ENCODE data around the gene TMPRSS5. TPM values are rescaled to one million over a fixed set of nuclear protein-coding genes. Genes with fewer than 3 reads are reported as not detected.
"Not testable (repeated sequence)": the region's sequence is repeated elsewhere in the genome, so short reads cannot be mapped to it uniquely, and the experiment has no call there.

TMPRSS5 gene
- total RNA-seq, 2 donors from 2014 or later, result 0.51 to 1.3 TPM

DNA sequence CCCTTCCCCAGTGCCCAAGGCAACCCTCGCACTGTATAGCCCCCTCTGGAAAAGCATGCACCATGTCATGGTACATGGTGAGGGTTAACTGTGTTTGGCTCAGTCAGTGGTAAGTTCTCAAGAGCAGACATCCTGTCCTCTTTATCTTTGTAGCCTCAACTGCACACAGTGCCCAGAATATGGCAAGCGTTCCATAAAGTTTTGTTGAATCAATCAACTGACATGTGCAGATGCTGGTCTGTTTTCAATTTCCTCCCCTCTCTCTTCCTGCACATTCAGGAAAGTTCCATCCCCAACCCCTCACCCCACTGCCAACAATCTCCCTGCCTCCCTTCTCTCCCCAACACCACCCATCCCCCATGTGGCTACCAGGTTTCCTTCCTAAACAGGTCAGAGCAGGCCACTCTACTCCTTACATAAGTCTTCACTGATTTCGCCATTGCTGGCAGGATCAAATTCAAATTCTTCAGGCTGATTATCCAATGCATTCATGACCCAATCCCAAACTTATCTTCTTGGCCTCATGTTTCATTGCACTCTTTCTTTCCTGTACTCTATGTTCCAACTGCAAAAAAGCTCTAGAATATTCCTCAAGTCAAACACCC, 15.5 kb upstream of the TMPRSS5 start:
- H3K9me3 Mint-ChIP-seq, result peaks cover 3% of the 10 kb centered on the region in 2 donors
- no peaks in the 10 kb centered on the region for H3K36me3 Mint-ChIP-seq (ENCODE audit: insufficient read depth in 2 of 2)
- H3K27me3 Mint-ChIP-seq (ENCODE audit: low read depth), result no peaks in the 10 kb centered on the region
- H3K27ac Mint-ChIP-seq, result no peak overlapping the region
- ATAC-seq (replicated peaks in 1 of 2) (no peak), DNase-seq (no peak)
- H3K4me1 Mint-ChIP-seq (ENCODE audit: low read depth), result no peaks in the 10 kb centered on the region
- no peak overlapping the region for H3K4me3 Mint-ChIP-seq

DNA sequence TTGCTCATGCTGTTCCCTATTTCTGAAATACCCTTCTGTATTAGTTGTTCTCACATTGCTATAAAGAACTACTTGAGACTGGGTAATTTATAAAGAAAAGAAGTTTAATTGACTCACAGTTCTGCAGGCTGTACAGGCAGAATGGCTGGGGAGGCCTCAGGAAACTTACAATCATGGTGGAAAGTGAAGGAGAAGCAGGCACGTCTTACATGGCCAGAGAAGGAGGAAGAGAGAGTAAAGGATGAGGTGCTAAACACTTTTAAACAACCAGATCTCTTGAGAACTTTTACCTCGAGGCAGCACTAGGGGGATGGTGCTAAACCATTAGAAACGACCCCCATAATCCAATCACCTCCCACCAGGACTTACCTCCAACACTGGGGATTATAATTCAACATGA, 14.4 kb upstream of the TMPRSS5 start:
- not testable (repeated sequence) for DNase-seq; H3K36me3 Mint-ChIP-seq (ENCODE audit: insufficient read depth in 2 of 2); H3K27ac Mint-ChIP-seq; H3K9me3 Mint-ChIP-seq; H3K4me3 Mint-ChIP-seq; ATAC-seq (replicated peaks in 1 of 2); H3K27me3 Mint-ChIP-seq (ENCODE audit: low read depth); H3K4me1 Mint-ChIP-seq (ENCODE audit: low read depth)

DNA sequence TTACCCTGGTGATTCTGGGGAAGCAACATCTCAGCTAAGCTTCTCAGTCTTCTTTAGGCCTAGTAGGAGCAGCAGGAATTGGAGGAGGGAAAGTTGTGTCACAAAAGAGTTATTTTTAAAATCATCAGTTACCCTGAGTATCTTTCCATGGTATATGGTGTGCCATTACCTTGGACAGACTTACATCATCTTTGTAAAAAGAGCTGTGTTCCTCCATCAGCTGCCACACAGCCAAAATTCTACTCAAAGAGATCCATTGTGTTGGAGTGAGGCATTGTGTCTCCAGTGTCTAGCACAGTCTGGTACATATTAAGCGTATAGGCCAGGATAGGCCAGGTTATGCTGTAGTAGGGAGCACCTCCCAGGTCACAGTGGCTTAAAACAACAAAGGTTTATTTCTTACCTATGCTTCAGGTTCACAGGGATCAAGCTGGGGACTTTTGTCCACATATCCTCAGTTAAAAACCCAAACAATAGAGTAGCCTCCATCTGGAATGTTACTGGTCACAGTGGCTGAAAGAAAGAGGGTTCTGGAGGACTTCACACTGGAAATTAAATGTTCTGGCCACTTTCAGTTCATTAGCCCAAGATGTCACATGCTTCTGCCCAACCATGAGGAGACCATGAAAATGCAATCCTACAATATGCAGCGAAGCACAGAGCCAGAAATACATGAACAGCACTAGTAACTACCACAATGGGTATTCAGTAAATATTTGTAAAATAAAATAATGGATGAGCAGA, 9.9 kb upstream of the TMPRSS5 start:
- Mint-ChIP-seq H3K27ac (no peak overlapping the region), H3K36me3 (ENCODE audit: insufficient read depth in 2 of 2) (peaks cover 0 to 2% of the 10 kb centered on the region in 2 donors), H3K9me3 (peaks cover 2 to 5% of the 10 kb centered on the region in 2 donors), H3K4me3 (no peak overlapping the region), H3K4me1 (ENCODE audit: low read depth) (no peaks in the 10 kb centered on the region), H3K27me3 (ENCODE audit: low read depth) (no peaks in the 10 kb centered on the region)
- ATAC-seq (replicated peaks in 1 of 2), result no peak
- no peak for DNase-seq

DNA sequence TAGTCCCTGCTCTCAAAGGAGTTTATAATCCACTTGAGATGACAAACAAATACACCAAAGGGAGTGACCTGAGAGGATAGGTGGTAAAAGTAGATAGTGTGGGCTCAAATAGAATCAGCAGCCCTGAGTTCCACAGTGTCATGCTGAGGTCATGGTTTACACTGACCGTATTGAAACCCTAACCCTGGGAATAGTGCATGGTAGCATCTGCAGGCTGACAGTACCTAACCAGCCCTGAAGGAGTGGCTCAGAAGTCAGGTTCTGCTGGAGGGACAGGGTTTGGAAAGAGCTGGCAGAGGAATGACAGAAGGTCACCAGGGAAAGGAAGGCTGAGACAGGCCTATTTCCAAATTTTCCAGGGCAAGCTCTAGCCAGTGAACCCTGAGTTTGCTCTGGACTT, 9.2 kb upstream of the TMPRSS5 start:
- Mint-ChIP-seq H3K4me3 (no peak overlapping the region), H3K27me3 (ENCODE audit: low read depth) (no peaks in the 10 kb centered on the region), H3K27ac (no peak overlapping the region), H3K36me3 (ENCODE audit: insufficient read depth in 2 of 2) (peaks cover 0 to 2% of the 10 kb centered on the region in 2 donors), H3K4me1 (ENCODE audit: low read depth) (no peaks in the 10 kb centered on the region), H3K9me3 (peaks cover 1 to 7% of the 10 kb centered on the region in 2 donors)
- DNase-seq (no peak), ATAC-seq (replicated peaks in 1 of 2) (no peak)

DNA sequence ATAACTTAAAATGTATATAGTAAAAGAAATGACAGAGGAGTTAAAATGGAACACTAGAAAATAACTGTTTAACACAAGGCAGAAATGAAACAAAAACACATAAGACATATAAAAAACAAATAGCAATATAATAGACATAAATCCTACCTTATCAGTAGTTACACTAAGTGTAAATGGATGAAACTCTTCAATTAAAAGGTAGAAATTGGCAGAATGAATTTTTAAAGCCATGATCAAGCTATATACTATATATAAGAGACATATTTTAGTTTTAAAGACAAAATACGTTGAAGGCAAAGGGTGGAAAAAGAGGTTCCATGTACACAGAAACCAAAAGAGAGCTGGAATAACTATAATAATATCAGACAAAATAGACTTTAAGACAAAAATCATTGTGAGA, 4.9 kb upstream of the TMPRSS5 start:
- Mint-ChIP-seq H3K27ac (no peak overlapping the region), H3K9me3 (peaks cover 8 to 9% of the 10 kb centered on the region in 2 donors), H3K36me3 (ENCODE audit: insufficient read depth in 2 of 2) (peaks cover 9 to 10% of the 10 kb centered on the region in 2 donors), H3K4me1 (ENCODE audit: low read depth) (no peaks in the 10 kb centered on the region), H3K4me3 (no peak overlapping the region), H3K27me3 (ENCODE audit: low read depth) (no peaks in the 10 kb centered on the region)
- DNase-seq (no peak), ATAC-seq (replicated peaks in 1 of 2) (no peak)

DNA sequence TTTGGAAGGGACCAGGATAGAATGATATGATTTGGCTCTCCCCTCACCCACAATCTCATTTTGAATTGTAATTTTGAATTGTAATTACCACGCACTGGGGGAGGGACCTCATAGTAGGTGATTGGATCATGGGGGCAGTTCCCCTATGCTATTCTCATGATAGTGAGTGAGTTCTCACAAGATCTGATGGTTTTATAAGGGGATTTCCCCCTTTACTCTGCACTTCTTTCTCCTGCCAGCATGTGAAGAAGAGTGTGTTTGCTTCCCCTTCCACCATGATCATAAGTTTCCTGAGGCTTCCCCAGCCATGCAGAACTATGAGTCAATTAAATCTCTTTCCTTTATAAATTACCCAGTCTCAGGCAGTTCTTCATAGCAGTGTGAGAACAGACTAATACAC, 2.6 kb downstream of the TMPRSS5 start:
- H3K27ac Mint-ChIP-seq; H3K4me3 Mint-ChIP-seq; H3K4me1 Mint-ChIP-seq (ENCODE audit: low read depth); DNase-seq; ATAC-seq (replicated peaks in 1 of 2); H3K27me3 Mint-ChIP-seq (ENCODE audit: low read depth): not testable (repeated sequence)
- H3K36me3 Mint-ChIP-seq (ENCODE audit: insufficient read depth in 2 of 2), result peaks cover 11 to 13% of the 10 kb centered on the region in 2 donors
- H3K9me3 Mint-ChIP-seq, result peaks cover 18% of the 10 kb centered on the region in 2 donors

DNA sequence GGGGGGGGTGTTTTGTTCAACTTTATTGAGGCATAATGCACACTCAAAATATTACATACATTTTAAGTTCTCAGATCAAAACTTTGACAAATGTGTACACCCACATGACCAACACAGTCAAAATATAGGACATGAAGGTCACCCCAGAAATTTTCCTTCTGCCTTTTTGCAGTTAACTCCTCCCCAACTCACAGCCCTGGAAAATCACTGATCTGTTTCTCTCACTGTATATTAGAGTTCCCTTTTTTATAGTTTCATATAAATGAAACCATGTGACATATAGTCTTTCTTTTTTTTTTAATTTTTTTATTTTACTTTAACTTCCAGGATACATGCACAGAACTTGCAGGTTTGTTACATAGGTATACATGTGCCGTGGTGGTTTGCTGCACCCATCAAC, 4.6 kb downstream of the TMPRSS5 start:
- peaks cover 3 to 4% of the 10 kb centered on the region in 2 donors for H3K36me3 Mint-ChIP-seq (ENCODE audit: insufficient read depth in 2 of 2)
- no peak for ATAC-seq (replicated peaks in 1 of 2)
- no peaks in the 10 kb centered on the region for H3K27me3 Mint-ChIP-seq (ENCODE audit: low read depth)
- no peak overlapping the region for H3K27ac Mint-ChIP-seq
- DNase-seq, result no peak
- H3K4me1 Mint-ChIP-seq (ENCODE audit: low read depth), result no peaks in the 10 kb centered on the region
- no peak overlapping the region for H3K4me3 Mint-ChIP-seq
- H3K9me3 Mint-ChIP-seq, result peaks cover 12% of the 10 kb centered on the region in 2 donors

DNA sequence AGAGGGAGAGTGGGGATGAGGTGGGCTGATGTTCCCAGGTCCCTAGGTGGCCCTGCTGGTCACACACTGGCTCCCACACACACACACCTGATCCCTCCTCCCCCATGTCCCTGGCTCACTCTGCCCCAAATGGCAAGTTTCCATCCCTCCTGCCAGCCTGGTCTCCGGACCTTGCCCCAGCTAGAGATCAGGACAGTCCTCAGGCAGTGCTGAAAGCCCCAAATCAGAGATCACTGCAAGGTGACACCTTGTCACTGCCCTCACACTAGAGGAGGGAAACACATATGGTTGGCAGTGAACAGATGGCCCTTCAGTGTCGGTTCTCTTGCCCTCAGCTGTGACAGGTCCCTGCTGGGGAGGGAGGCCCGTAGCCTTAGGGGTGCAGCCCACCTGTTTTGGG, 7.6 kb downstream of the TMPRSS5 start:
- Mint-ChIP-seq H3K27me3 (ENCODE audit: low read depth) (no peaks in the 10 kb centered on the region), H3K9me3 (peaks cover 4 to 6% of the 10 kb centered on the region in 2 donors), H3K36me3 (ENCODE audit: insufficient read depth in 2 of 2) (peaks cover 0 to 4% of the 10 kb centered on the region in 2 donors), H3K4me3 (no peak overlapping the region), H3K4me1 (ENCODE audit: low read depth) (no peaks in the 10 kb centered on the region), H3K27ac (no peak overlapping the region)
- DNase-seq (no peak), ATAC-seq (replicated peaks in 1 of 2) (no peak)

DNA sequence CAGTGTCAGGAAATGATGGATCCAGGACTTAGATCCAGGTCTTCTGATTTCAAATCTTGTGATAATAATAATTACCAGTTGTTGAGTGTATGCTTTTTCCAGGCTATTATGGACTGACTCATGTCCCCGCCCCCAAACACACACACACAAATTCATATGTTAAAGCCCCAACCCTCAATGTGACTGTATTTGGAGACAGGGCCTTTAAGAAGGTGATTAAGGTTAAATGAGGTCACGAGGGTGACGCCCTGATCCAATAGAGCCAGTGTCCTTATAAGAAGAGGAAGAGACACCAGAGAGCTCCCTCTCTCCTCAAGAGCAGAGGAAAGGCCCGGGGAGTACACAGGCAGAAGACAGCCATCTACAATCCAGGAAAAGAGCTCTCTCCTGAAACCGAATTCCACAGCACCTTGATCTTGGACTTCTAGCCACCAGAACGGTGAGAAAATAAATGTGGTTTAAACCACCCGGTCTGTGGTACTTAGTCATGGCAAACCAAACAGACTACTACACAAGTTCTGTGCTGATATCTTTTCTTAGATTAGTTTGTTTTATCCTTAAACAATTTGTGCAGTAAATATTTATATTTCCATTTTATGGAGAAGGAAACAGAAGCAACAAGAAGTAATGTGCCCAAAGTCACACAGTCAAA, 8.2 kb downstream of the TMPRSS5 start:
- peaks cover 4% of the 10 kb centered on the region in 2 donors for H3K9me3 Mint-ChIP-seq
- no peaks in the 10 kb centered on the region for H3K27me3 Mint-ChIP-seq (ENCODE audit: low read depth)
- ATAC-seq (replicated peaks in 1 of 2) (no peak), DNase-seq (no peak)
- H3K27ac Mint-ChIP-seq, result no peak overlapping the region
- peaks cover 0 to 4% of the 10 kb centered on the region in 2 donors for H3K36me3 Mint-ChIP-seq (ENCODE audit: insufficient read depth in 2 of 2)
- no peak overlapping the region for H3K4me3 Mint-ChIP-seq
- no peaks in the 10 kb centered on the region for H3K4me1 Mint-ChIP-seq (ENCODE audit: low read depth)

DNA sequence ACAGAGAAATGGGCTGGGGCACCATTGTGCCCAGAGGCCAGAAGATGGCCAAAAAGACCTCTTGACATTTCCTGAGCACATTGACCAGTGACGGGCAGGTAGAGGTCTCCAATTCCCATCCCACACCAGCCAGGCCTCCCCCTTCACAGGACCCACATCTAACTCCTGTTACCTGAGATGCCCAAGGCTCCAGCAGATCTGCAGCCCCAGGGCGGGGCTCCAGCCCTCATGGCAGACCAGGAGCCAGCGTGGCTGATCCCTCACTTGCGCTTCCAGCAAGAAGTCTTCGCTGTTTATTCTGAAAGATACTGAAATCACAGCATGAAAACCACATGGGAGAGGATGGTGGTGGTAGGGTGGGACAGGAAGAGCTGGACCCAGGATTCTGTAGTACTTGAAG, 9.0 kb downstream of the TMPRSS5 start:
- Mint-ChIP-seq H3K9me3 (peaks cover 2 to 4% of the 10 kb centered on the region in 2 donors), H3K4me1 (ENCODE audit: low read depth) (no peaks in the 10 kb centered on the region), H3K27ac (no peak overlapping the region), H3K27me3 (ENCODE audit: low read depth) (no peaks in the 10 kb centered on the region), H3K4me3 (no peak overlapping the region), H3K36me3 (ENCODE audit: insufficient read depth in 2 of 2) (peaks cover 0 to under 1% of the 10 kb centered on the region in 2 donors)
- DNase-seq (no peak), ATAC-seq (replicated peaks in 1 of 2) (no peak)

DNA sequence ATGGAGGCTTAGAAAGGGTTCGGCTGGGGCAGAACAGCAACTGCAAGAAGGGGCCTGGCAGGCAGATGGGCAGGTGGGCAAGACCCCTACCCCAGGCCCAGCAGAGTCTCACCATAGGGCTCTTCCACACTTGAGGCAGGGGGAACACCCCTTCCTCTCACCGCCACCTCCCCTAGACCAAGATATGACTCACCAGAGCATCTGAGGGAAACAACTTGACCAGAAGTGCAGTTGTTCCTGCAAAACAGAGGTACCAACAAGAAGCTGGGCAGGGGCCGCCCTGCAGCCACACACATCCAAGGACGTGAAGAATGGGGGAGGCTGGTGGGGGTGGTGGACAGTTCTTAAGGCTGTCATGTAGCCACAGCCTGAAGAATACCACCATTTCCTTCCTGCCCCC, 10.9 kb downstream of the TMPRSS5 start:
- Mint-ChIP-seq H3K27me3 (ENCODE audit: low read depth) (no peaks in the 10 kb centered on the region), H3K4me1 (ENCODE audit: low read depth) (no peaks in the 10 kb centered on the region), H3K27ac (no peak overlapping the region), H3K9me3 (no peaks in the 10 kb centered on the region), H3K4me3 (no peak overlapping the region), H3K36me3 (ENCODE audit: insufficient read depth in 2 of 2) (no peaks in the 10 kb centered on the region)
- no peak for DNase-seq
- no peak for ATAC-seq (replicated peaks in 1 of 2)

DNA sequence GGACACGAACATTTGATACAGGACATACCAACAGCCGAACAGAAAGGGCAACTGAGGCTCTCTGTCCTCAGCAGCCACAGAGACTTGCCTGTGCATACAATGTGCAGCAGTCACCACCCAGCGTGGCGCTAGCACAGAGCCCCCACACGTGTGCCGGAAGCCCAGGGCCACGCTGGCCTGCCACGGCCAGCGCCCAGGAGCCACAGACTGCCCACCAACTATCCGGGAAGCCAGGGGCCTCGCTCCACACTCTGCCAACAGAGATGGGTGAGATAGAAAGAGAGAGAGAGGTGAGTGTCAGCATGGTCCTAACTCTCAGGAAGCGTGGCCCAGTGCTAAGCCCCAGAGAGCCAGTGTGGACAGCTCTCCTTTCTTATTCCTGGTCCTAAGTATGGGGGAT, 11.7 kb downstream of the TMPRSS5 start:
- H3K27me3 Mint-ChIP-seq (ENCODE audit: low read depth), result no peaks in the 10 kb centered on the region
- no peak overlapping the region for H3K27ac Mint-ChIP-seq

DNA sequence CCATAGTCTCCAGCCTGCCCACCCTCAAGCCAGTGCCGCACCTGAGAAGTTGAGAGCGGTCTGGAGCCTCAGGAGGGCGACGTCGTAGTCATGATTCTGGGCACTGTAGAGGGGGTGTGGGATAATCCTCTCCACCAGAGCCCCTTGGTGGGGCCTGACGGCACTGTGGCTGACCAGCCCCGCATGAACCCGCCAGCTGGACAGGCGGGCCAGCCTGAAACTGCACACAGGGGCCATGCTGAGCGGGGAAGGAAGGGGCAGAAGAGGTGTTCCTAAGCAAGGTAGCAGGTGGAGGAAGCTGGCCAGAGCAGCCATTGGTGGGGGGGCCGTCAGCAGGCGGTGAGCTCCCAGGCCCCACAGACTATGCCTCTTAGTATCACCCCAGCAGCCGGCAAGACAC, 13.1 kb downstream of the TMPRSS5 start:
- no peak overlapping the region for H3K4me3 Mint-ChIP-seq
- no peaks in the 10 kb centered on the region for H3K27me3 Mint-ChIP-seq (ENCODE audit: low read depth)
- ATAC-seq (replicated peaks in 1 of 2) (no peak), DNase-seq (no peak)
- no peak overlapping the region for H3K27ac Mint-ChIP-seq
- H3K36me3 Mint-ChIP-seq (ENCODE audit: insufficient read depth in 2 of 2), result no peaks in the 10 kb centered on the region
- no peaks in the 10 kb centered on the region for H3K4me1 Mint-ChIP-seq (ENCODE audit: low read depth)
- H3K9me3 Mint-ChIP-seq, result no peaks in the 10 kb centered on the region

More for the DNA sequence above, 11.7 kb downstream of the TMPRSS5 start:
- no peak for DNase-seq
- H3K4me3 Mint-ChIP-seq, result no peak overlapping the region
- H3K36me3 Mint-ChIP-seq (ENCODE audit: insufficient read depth in 2 of 2), result no peaks in the 10 kb centered on the region
- ATAC-seq (replicated peaks in 1 of 2), result no peak
- H3K9me3 Mint-ChIP-seq, result no peaks in the 10 kb centered on the region
- H3K4me1 Mint-ChIP-seq (ENCODE audit: low read depth), result no peaks in the 10 kb centered on the region
